Spleen (tissue), 7 donors: Measurements from ENCODE around the gene FARP1.

Experiments used
- CTCF ChIP-seq, 11 experiments: fragments of 200-600 bp in 7 of 11; fragments of 450-650 bp in 4 of 11; sonication (generic) in 4 of 11; IDR thresholded peaks in 8 of 11; conservative IDR thresholded peaks in 3 of 11; 1 replicate in 7 of 11; 2 replicates in 4 of 11; pipeline versions ENCODE4 v1.4.0 to v1.8.0; 2016 to 2021; ENCODE audit warnings: antibody characterized with exemption in 11 of 11, inconsistent platforms in 4 of 11, mild to moderate bottlenecking in 1 of 11
- POLR2A ChIP-seq, 3 donors: fragments of 450-650 bp; IDR thresholded peaks; one replicate each; pipeline ENCODE4 v1.5.1; 2017; ENCODE audit warnings: antibody characterized with exemption in 3 of 3, mild to moderate bottlenecking in 1 of 3
- donor health status: DM: no; HTN: no; CAD: no; lungs with moderate emphysema.
- donor health status: DM: no; HTN: no; CAD: no.
- donor health status: DM: no; HTN: no; CAD: no.

GRCh38 chr13:98432638-98433037 is 289.7 kb downstream of the FARP1 start:
- TF ChIP-seq CTCF (IDR thresholded peaks at IDR 0.05 in 8 of 11, conservative IDR thresholded peaks at IDR 0.05 in 3 of 11), result no peak
- TF ChIP-seq POLR2A (IDR thresholded peaks at IDR 0.05), result no peak
